OCI-LY3 (cell line): Measurements from ENCODE around the gene TFCP2L1.

ENCODE experiments used
- H2AFZ ChIP-seq: fragments of 200-600, 300-600 bp; shearing (Covaris generic); 2 replicates; pipeline ENCODE4 v1.6.0; 2014; ENCODE audit warnings: antibody characterized with exemption, low read depth, low read length
- H3K27ac ChIP-seq: fragments of 200-600, 300-600 bp; sonication (generic); 2 replicates; pipeline ENCODE4 v1.5.1; 2014; ENCODE audit warnings: mild to moderate bottlenecking, low read length, moderate library complexity, mixed read lengths
- H3K27me3 ChIP-seq: fragments of 200-600, 300-600 bp; sonication (generic); 2 replicates; pipeline ENCODE4 v1.6.1; 2014; ENCODE audit warnings: low read depth, low read length, mixed read lengths
- H3K36me3 ChIP-seq: fragments of 200-600, 300-600 bp; sonication (generic); replicated peaks from 2 replicates; pipeline ENCODE3; 2014; ENCODE audit warnings: low read depth, low read length, mixed read lengths
- H3K4me1 ChIP-seq: fragments of 300-600, 200-600 bp; sonication (generic); 2 replicates; pipeline ENCODE4 v1.6.1; 2014; ENCODE audit warnings: low read length, mixed read lengths
- H3K4me2 ChIP-seq: fragments of 200-600, 300-600 bp; sonication (generic); 2 replicates; pipeline ENCODE4 v1.6.1; 2014; ENCODE audit warnings: low read length, mixed read lengths
- H3K4me3 ChIP-seq: fragments of 300-600, 200-600 bp; sonication (generic); 2 replicates; pipeline ENCODE4 v1.5.1; 2014; ENCODE audit warnings: antibody characterized with exemption, mild to moderate bottlenecking, low read length, moderate library complexity
- H3K79me2 ChIP-seq: fragments of 300-600, 200-600 bp; shearing (Covaris generic); 2 replicates; pipeline ENCODE4 v1.6.1; 2014; ENCODE audit warnings: mild to moderate bottlenecking, low read length, mixed read lengths
- H3K9ac ChIP-seq: fragments of 300-600, 200-600 bp; shearing (Covaris generic); 2 replicates; pipeline ENCODE4 v1.6.0; 2014; ENCODE audit warnings: mild to moderate bottlenecking, low read length, moderate library complexity
- H3K9me3 ChIP-seq: fragments of 200-600, 300-600 bp; shearing (Covaris generic); 2 replicates; pipeline ENCODE4 v1.6.1; 2014; ENCODE audit warnings: low read length, mixed read lengths; ENCODE audit not compliant: insufficient read depth
- H4K20me1 ChIP-seq: fragments of 200-600, 300-600 bp; sonication (generic); 2 replicates; pipeline ENCODE4 v1.6.1; 2016; ENCODE audit warnings: low read length, mixed read lengths; ENCODE audit not compliant: insufficient read depth
- EZH2phosphoT487 ChIP-seq: fragments of 200-600 bp; shearing (Covaris generic); IDR thresholded peaks from 2 replicates; pipeline ENCODE4 v1.6.1; 2018; ENCODE audit warnings: antibody characterized with exemption, mixed run types, low read depth
- TF ChIP-seq, protein P1 (sequence below): fragments of 200-600, 300-600 bp; sonication (generic); IDR thresholded peaks from 2 replicates; pipeline ENCODE4 v1.5.1; 2014; ENCODE audit warnings: antibody characterized with exemption, low read length, low read depth

Gene TFCP2L1

DNA sequence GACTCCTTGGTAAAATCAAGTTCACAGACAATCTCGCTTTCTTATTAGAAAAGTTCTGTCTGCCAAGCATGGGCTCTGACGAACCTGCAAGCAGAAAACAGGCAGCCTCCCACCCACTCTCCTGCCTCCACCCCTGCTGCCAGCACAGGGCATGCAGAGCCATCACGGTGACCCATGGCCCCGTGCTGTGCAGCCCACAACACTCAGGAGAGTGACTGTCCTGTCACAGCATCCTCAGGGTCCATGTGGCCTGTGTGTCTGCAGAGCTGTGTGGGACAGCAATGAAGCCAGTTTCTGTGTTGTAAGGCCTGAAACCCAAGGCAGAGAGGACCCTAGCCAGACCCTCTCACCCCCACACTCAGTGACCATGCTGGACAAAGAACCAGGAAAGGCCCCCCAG lies 46.2 kb downstream of the TFCP2L1 start:
- H3K4me1 ChIP-seq: no peaks in the 10 kb centered on the region
- no peak overlapping the region for H3K9ac ChIP-seq
- H3K9me3 ChIP-seq: no peaks in the 10 kb centered on the region
- no peaks in the 10 kb centered on the region for H3K27me3 ChIP-seq
- no peaks in the 10 kb centered on the region for H4K20me1 ChIP-seq
- no peaks in the 10 kb centered on the region for H3K36me3 ChIP-seq
- H3K79me2 ChIP-seq: no peaks in the 10 kb centered on the region
- no peak overlapping the region for H2AFZ ChIP-seq
- no peak overlapping the region for H3K4me3 ChIP-seq
- H3K4me2 ChIP-seq: no peak overlapping the region
- TF ChIP-seq, protein P1, sequence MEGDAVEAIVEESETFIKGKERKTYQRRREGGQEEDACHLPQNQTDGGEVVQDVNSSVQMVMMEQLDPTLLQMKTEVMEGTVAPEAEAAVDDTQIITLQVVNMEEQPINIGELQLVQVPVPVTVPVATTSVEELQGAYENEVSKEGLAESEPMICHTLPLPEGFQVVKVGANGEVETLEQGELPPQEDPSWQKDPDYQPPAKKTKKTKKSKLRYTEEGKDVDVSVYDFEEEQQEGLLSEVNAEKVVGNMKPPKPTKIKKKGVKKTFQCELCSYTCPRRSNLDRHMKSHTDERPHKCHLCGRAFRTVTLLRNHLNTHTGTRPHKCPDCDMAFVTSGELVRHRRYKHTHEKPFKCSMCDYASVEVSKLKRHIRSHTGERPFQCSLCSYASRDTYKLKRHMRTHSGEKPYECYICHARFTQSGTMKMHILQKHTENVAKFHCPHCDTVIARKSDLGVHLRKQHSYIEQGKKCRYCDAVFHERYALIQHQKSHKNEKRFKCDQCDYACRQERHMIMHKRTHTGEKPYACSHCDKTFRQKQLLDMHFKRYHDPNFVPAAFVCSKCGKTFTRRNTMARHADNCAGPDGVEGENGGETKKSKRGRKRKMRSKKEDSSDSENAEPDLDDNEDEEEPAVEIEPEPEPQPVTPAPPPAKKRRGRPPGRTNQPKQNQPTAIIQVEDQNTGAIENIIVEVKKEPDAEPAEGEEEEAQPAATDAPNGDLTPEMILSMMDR: no peak
- no peak for TF ChIP-seq EZH2phosphoT487
- H3K27ac ChIP-seq: no peak overlapping the region

DNA sequence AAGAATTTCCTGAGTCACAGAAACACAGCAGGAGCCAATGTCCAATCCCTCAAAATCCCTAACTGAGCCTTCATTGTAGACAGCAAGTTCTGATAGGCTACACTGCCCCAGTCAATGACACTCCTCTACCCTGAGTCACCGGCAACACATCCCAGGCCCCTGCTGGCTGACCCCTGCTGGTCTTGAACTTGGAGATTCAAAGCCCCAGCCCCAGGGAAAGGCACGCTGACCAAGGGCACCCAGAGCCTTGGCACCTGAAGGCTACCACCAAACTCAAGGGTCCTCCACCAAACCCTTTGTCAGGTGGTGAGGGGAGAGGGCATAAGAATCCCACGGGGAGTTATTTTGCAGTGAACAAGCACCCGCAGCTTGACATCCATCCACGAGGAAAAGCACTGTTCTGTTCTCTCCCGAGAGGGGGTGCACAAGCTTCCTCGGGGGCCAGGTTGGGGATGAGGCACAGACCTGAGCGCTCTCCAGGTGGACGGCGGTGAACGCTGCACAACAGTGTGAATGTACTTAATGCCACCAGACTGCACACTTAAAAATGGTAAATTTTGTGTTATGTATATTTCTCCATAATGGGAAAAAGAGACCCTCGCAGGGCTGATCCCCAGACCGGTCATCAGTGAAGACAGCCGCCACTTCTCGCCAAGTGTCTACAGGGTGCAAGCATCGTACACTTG lies 46.9 kb downstream of the TFCP2L1 start:
- Histone ChIP-seq H2AFZ (no peak overlapping the region), H3K79me2 (no peaks in the 10 kb centered on the region), H3K36me3 (no peaks in the 10 kb centered on the region), H3K4me1 (no peaks in the 10 kb centered on the region), H3K4me2 (no peak overlapping the region), H3K9me3 (no peaks in the 10 kb centered on the region), H4K20me1 (no peaks in the 10 kb centered on the region), H3K27ac (no peak overlapping the region), H3K4me3 (no peak overlapping the region), H3K9ac (no peak overlapping the region), H3K27me3 (no peaks in the 10 kb centered on the region)
- TF ChIP-seq, protein P1: no peak
- TF ChIP-seq EZH2phosphoT487: no peak

DNA sequence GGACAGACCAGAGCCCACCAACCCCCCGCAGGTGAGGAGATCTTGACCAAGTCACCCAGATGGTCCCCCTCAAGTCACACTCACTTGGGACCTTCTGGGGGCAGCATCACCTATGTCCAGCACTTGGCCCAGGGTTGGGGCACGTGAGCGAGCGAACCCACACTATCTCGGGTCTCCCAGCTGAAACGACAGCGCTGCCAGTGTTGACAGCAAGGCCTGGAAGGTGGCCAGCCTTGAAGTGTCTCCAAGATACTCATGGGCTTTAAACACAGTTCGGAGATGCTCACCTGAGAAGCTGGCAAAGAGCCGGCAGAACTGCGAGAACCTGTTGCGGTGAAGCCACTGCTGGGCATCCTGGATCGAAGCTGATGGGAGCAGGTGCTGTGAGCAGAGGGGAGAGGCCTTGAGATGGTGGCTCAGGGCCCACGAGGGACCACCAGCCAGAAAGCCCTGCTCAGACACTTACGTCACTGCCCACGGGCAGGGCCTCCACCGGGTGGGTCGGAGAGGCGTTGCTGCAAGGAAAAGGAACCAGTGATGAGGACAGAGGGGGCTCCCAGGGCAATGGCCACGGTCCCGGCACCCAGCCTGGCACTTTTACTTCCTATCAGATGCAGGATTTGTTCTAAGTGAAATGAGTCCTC lies 47.5 kb downstream of the TFCP2L1 start:
- Histone ChIP-seq H4K20me1 (no peaks in the 10 kb centered on the region), H3K36me3 (no peaks in the 10 kb centered on the region), H2AFZ (no peak overlapping the region), H3K79me2 (no peaks in the 10 kb centered on the region), H3K4me1 (no peaks in the 10 kb centered on the region), H3K9ac (no peak overlapping the region), H3K27me3 (no peaks in the 10 kb centered on the region), H3K9me3 (no peaks in the 10 kb centered on the region), H3K27ac (no peak overlapping the region), H3K4me2 (no peak overlapping the region), H3K4me3 (no peak overlapping the region)
- TF ChIP-seq, protein P1: no peak
- TF ChIP-seq EZH2phosphoT487: no peak

DNA sequence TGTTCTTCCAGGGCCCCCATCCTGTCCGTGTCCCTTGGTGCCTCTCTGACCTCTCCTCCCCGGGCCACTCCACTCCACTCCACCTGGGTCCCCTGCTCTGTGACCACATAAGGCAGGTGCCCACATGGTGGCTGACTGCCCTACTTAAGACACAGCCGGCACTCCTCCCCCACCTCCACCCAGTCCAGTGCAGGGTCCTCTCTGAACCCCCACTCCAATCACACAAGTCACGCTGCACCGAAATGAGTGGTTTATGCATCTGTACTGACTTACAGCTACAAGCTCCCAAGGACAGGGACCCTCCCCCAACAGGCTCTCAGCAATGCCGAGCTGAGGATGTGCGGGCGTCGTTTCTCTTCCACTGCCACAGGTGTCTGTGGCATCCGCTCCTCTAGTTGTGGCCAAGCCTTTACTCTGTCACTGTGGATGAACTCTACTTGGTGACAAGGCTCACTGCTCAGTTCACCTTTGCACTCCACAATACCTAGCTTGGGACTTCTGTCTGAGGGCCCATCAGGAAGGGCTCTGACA lies 48.3 kb downstream of the TFCP2L1 start:
- H3K9me3 ChIP-seq: no peaks in the 10 kb centered on the region
- H3K27ac ChIP-seq: no peak overlapping the region
- H3K4me1 ChIP-seq: no peaks in the 10 kb centered on the region
- H2AFZ ChIP-seq: no peak overlapping the region
- no peaks in the 10 kb centered on the region for H4K20me1 ChIP-seq
- H3K27me3 ChIP-seq: no peaks in the 10 kb centered on the region
- no peak overlapping the region for H3K4me2 ChIP-seq
- H3K36me3 ChIP-seq: no peaks in the 10 kb centered on the region
- no peaks in the 10 kb centered on the region for H3K79me2 ChIP-seq
- TF ChIP-seq EZH2phosphoT487: no peak
- TF ChIP-seq, protein P1: no peak
- no peak overlapping the region for H3K4me3 ChIP-seq
- H3K9ac ChIP-seq: no peak overlapping the region
